Vagina (tissue), 2 donors: ENCODE results near the gene STX16. TPM values are rescaled to one million over a fixed set of nuclear protein-coding genes. Genes with fewer than 3 reads are reported as not detected.

Experiments
- DNase-seq, 2 donors: peaks; one replicate each; pipeline ENCODE4 v3.0.0-alpha.2; 2017; ENCODE audit errors: extremely low spot score in 2 of 2
- H3K27ac ChIP-seq: fragments of 200-600 bp; sonication (generic); one replicate; pipeline ENCODE4 v1.5.1; 2019
- H3K27me3 ChIP-seq: fragments of 200-600 bp; sonication (generic); one replicate; pipeline ENCODE4 v1.5.1; 2019
- H3K36me3 ChIP-seq, 2 donors: fragments of 200-600 bp; sonication (generic); one replicate each; pipeline ENCODE4 v1.5.1; 2017 to 2019
- H3K4me1 ChIP-seq: fragments of 200-600 bp; sonication (generic); one replicate; pipeline ENCODE4 v1.5.1; 2019
- H3K4me3 ChIP-seq, 2 donors: fragments of 200-600 bp; sonication (generic); 1 replicate in 1 of 2; 2 replicates in 1 of 2; pipeline ENCODE4 v1.5.1; 2016 to 2019
- H3K9me3 ChIP-seq: fragments of 200-600 bp; sonication (generic); one replicate; pipeline ENCODE4 v1.5.1; 2019
- POLR2A ChIP-seq, 2 donors: fragments of 450-650 bp; IDR thresholded peaks; one replicate each; pipeline ENCODE4 v1.6.1; 2017; ENCODE audit warnings: antibody characterized with exemption in 2 of 2, mild to moderate bottlenecking in 2 of 2, moderate library complexity in 2 of 2
- POLR2AphosphoS5 ChIP-seq, 2 donors: sonication (generic); formaldehyde crosslinking; IDR thresholded peaks; one replicate each; pipeline ENCODE4 v1.9.0; 2017; ENCODE audit warnings: antibody characterized with exemption in 2 of 2, mild to moderate bottlenecking in 2 of 2, low read depth in 1 of 2; ENCODE audit not compliant: insufficient read depth in 1 of 2
- intact Hi-C: fragments of 100-400 bp; cut with DNase I; formaldehyde crosslinking; loops from one replicate; pipeline ENCODE4 v1.15.1; 2023
- total RNA-seq: library from RNA; depleted of rRNA; stranded (reverse); fragments of >200 nt; gene quantifications from one replicate; pipeline ENCODE4 v1.2.3, GENCODE V29; 2016
- TF ChIP-seq, protein P1 (sequence below), 3 experiments: fragments of 450-650 bp in 2 of 3; fragments of 200-600 bp in 1 of 3; sonication (generic) in 1 of 3; IDR thresholded peaks; one replicate each; pipeline ENCODE4 v1.5.1; 2017 to 2019; ENCODE audit warnings: antibody characterized with exemption in 3 of 3, mild to moderate bottlenecking in 2 of 3, moderate library complexity in 2 of 3

The STX16 gene
- total RNA-seq, 1 donor from 2014 or later, result 49.4 TPM

- no peaks in the 10 kb centered on the region for H3K36me3 ChIP-seq
- H3K4me1 ChIP-seq, result peaks cover 17% of the 10 kb centered on the region
- no peak overlapping the region for H3K27ac ChIP-seq
- no peak for DNase-seq
- TF ChIP-seq POLR2A (IDR thresholded peaks at IDR 0.05) (no peak), POLR2AphosphoS5 (IDR thresholded peaks at IDR 0.05; ENCODE audit: insufficient read depth in 1 of 2, low read depth in 1 of 2) (no peak)
- TF ChIP-seq, protein P1, sequence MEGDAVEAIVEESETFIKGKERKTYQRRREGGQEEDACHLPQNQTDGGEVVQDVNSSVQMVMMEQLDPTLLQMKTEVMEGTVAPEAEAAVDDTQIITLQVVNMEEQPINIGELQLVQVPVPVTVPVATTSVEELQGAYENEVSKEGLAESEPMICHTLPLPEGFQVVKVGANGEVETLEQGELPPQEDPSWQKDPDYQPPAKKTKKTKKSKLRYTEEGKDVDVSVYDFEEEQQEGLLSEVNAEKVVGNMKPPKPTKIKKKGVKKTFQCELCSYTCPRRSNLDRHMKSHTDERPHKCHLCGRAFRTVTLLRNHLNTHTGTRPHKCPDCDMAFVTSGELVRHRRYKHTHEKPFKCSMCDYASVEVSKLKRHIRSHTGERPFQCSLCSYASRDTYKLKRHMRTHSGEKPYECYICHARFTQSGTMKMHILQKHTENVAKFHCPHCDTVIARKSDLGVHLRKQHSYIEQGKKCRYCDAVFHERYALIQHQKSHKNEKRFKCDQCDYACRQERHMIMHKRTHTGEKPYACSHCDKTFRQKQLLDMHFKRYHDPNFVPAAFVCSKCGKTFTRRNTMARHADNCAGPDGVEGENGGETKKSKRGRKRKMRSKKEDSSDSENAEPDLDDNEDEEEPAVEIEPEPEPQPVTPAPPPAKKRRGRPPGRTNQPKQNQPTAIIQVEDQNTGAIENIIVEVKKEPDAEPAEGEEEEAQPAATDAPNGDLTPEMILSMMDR (IDR thresholded peaks at IDR 0.05), result no peak
- intact Hi-C loops, result no loop called here
- no peaks in the 10 kb centered on the region for H3K27me3 ChIP-seq
- H3K9me3 ChIP-seq, result no peaks in the 10 kb centered on the region
- no peak overlapping the region for H3K4me3 ChIP-seq
Measured at GRCh38 chr20:58614366-58614765, 36.7 kb upstream of the STX16 start.

DNA sequence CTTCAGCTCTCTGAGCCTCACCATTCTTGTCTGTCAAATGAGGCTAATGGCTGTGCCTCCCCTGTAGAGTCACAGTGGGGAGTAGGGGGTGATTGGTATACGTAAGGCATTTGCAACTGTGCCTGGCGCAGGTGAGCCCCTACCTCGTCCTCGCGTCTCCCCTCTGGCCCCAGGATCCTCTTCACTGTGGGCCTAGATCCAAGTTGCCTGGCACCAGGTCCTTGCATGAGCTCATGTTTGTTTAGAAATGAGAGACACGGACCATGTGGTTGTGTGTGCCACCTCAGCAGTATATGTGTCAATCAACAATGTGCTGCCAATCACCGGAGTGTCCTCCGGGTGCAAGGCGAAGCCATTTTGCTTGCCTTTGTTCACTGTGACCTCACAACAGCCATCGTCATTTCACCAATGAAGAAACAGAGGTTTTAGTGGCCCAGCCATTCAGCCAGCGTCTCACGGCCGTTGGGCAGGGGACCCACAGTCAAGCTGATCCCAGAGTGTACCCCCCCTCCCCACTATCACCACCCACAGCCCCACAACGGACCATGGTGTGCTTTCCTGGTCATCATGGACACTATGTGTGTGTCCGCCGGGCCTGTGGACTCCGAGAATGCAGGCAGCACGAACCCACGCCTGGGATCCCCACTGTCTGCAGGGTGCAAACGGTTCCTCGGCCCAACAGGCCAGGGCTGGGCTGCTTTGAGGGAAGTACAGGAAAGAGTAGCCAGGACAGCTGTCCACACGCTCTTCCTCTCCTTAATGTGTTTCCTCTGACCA, 35.9 kb upstream of the STX16 start:
- Histone ChIP-seq H3K36me3 (no peaks in the 10 kb centered on the region), H3K27ac (no peak overlapping the region), H3K9me3 (no peaks in the 10 kb centered on the region), H3K4me3 (no peak overlapping the region), H3K4me1 (peaks cover 18% of the 10 kb centered on the region), H3K27me3 (no peaks in the 10 kb centered on the region)
- intact Hi-C loops, result no loop called here
- no peak for TF ChIP-seq POLR2A (IDR thresholded peaks at IDR 0.05)
- TF ChIP-seq, protein P1 (IDR thresholded peaks at IDR 0.05), result no peak
- TF ChIP-seq POLR2AphosphoS5 (IDR thresholded peaks at IDR 0.05; ENCODE audit: insufficient read depth in 1 of 2, low read depth in 1 of 2), result no peak
- no peak for DNase-seq

DNA sequence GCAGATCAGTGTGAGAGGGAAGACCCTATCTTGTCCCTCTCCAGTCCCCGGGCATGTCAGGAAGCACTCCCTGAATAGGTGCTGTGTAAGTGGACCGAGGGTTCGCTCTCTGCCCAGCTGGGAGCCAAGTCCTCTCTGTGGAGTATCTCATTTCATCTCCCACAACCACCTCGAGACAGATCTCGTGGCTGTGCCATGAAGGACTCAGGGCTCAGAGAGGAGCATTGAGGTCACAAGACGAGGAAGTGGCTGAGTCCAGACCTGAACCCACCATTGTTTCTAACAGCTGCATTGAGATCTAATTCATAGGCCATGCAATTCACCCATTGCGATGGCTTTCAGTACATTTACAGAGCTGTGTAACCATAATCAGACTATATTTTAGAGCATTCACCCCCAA, 34.7 kb upstream of the STX16 start:
- Histone ChIP-seq H3K4me3 (no peak overlapping the region), H3K27ac (no peak overlapping the region), H3K4me1 (peaks cover 15% of the 10 kb centered on the region), H3K9me3 (no peaks in the 10 kb centered on the region), H3K27me3 (no peaks in the 10 kb centered on the region), H3K36me3 (no peaks in the 10 kb centered on the region)
- intact Hi-C loops, result no loop called here
- no peak for TF ChIP-seq POLR2AphosphoS5 (IDR thresholded peaks at IDR 0.05; ENCODE audit: insufficient read depth in 1 of 2, low read depth in 1 of 2)
- DNase-seq, result no peak

DNA sequence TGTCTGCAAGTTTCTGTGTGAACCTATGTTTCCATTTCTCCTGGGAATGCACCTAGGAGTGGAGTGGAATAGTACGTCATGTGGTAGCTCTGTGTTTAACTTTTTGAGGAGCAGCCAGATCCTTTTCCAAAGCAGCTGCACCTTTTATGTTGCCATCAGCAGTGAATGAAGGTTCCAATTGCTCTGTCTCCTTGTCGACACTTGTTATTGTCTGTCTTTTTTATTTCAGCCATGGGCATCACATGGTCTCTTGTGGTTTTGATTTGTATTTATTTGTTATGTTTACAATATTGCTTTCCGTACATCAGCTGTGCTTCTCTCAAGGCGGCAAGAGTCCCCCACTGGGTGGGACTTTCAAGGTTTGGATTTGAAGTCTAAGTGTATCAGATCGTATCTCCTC, 33.9 kb upstream of the STX16 start:
- intact Hi-C loops, result no loop called here
- Histone ChIP-seq H3K36me3 (no peaks in the 10 kb centered on the region), H3K4me3 (no peak overlapping the region), H3K9me3 (no peaks in the 10 kb centered on the region), H3K27ac (no peak overlapping the region), H3K27me3 (no peaks in the 10 kb centered on the region), H3K4me1 (peaks cover 8% of the 10 kb centered on the region)
- no peak for TF ChIP-seq POLR2A (IDR thresholded peaks at IDR 0.05)
- TF ChIP-seq POLR2AphosphoS5 (IDR thresholded peaks at IDR 0.05; ENCODE audit: insufficient read depth in 1 of 2, low read depth in 1 of 2), result no peak
- TF ChIP-seq, protein P1 (IDR thresholded peaks at IDR 0.05), result no peak
- DNase-seq, result no peak

GRCh38 chr20:58618351-58619076, 32.6 kb upstream of the STX16 start:
- TF ChIP-seq, protein P1 (IDR thresholded peaks at IDR 0.05), result no peak
- TF ChIP-seq POLR2AphosphoS5 (IDR thresholded peaks at IDR 0.05; ENCODE audit: insufficient read depth in 1 of 2, low read depth in 1 of 2) (no peak), POLR2A (IDR thresholded peaks at IDR 0.05) (no peak)
- intact Hi-C loops, result no loop called here
- Histone ChIP-seq H3K27me3 (no peaks in the 10 kb centered on the region), H3K9me3 (no peaks in the 10 kb centered on the region), H3K27ac (no peak overlapping the region), H3K4me1 (peaks cover 9% of the 10 kb centered on the region), H3K4me3 (no peak overlapping the region), H3K36me3 (no peaks in the 10 kb centered on the region)
- no peak for DNase-seq
